K562 (cell line): ENCODE measurements around the gene RUNX1. TPM values are rescaled to one million over a fixed set of nuclear protein-coding genes. Genes with fewer than 3 reads are reported as not detected.

Experiments used
- ATAC-seq: fragments of 200-7000 bp; cut with Tn5 transposase; 3 replicates; pipeline ENCODE4 v1.9.1; 2020; ENCODE audit warnings: moderate library complexity
- BruUV-seq: library from RNA; stranded (reverse); fragments of 400-500 nt; replicated peaks from 2 replicates; lab custom pipeline; 2021; lab: Mats Ljungman, UMichigan
- CTCF ChIA-PET: fragments of 300-600 bp; formaldehyde crosslinking; extraction: SDS; loops from one replicate; lab custom pipeline; 2021; ENCODE audit warnings: low intra/inter-chr PET ratio; lab: Yijun Ruan, JAX
- POLR2A ChIA-PET: fragments of 300-600, 350-650 bp; sonication (Branson Sonifier 250); formaldehyde crosslinking; extraction: SDS; loops from one replicate; lab custom pipeline; 2021; ENCODE audit warnings: antibody characterized with exemption, inconsistent platforms; lab: Yijun Ruan, JAX
- DNase-seq, 4 experiments: peaks; one replicate each; pipeline versions ENCODE4 v3.0.0 to v3.0.0-alpha.2; 2011 to 2018; ENCODE audit warnings: low spot score in 3 of 4, mixed read lengths in 3 of 4; ENCODE audit errors: extremely low read depth in 1 of 4
- FAIRE-seq: peaks from 2 replicates; lab custom pipeline; 2011; peaks lifted over from hg19 to GRCh38; lab: Jason Lieb, UNC
- H2AFZ ChIP-seq: 2 replicates; pipeline ENCODE4 v1.6.0; 2011; ENCODE audit warnings: low read depth, low read length, control low read depth, inconsistent platforms
- H3K27ac ChIP-seq: fragments of 200-600 bp; 3 replicates; pipeline ENCODE4 v1.8.0; 2011; ENCODE audit warnings: low read depth, mild to moderate bottlenecking, control low read depth, inconsistent platforms, low read length, moderate library complexity, mixed read lengths; ENCODE audit errors: extremely low read depth
- H3K27me3 ChIP-seq, 2 experiments: fragments of 300-600 bp in 1 of 2; 2 replicates in 1 of 2; 3 replicates in 1 of 2; pipeline versions ENCODE4 v1.6.0 to v1.8.0; 2011; ENCODE audit warnings: inconsistent platforms in 2 of 2, low read length in 2 of 2, mild to moderate bottlenecking in 1 of 2, mixed read lengths in 1 of 2, moderate library complexity in 1 of 2; ENCODE audit not compliant: control insufficient read depth in 2 of 2, insufficient read depth in 2 of 2
- H3K36me3 ChIP-seq: fragments of 300-600 bp; 3 replicates; pipeline ENCODE4 v1.8.0; 2011; ENCODE audit warnings: mild to moderate bottlenecking, low read length, inconsistent platforms; ENCODE audit not compliant: control insufficient read depth, insufficient read depth
- H3K4me1 ChIP-seq, 2 experiments: fragments of 200-600 bp in 1 of 2; replicated peaks in 1 of 2; 2 replicates in 1 of 2; 3 replicates in 1 of 2; pipeline versions ENCODE4 v1.5.1 to v1.8.0; 2011; ENCODE audit warnings: inconsistent platforms in 2 of 2, low read length in 2 of 2, mild to moderate bottlenecking in 1 of 2, mixed read lengths in 1 of 2, moderate library complexity in 1 of 2; ENCODE audit not compliant: control insufficient read depth in 2 of 2, insufficient read depth in 2 of 2
- H3K4me2 ChIP-seq: 2 replicates; pipeline ENCODE4 v1.6.1; 2011; ENCODE audit warnings: low read length, control low read depth, inconsistent platforms, mixed read lengths; ENCODE audit not compliant: insufficient read depth
- H3K4me3 ChIP-seq: fragments of 200-600 bp; sonication (generic), shearing (Covaris generic); 2 replicates; pipeline ENCODE4 v1.5.1; 2016; ENCODE audit warnings: control low read depth, inconsistent platforms
- H3K79me2 ChIP-seq: fragments of 200-600 bp; 3 replicates; pipeline ENCODE4 v1.8.0; 2011; ENCODE audit warnings: low read length, inconsistent platforms; ENCODE audit not compliant: control insufficient read depth, insufficient read depth
- H3K9ac ChIP-seq, 2 experiments: 2 replicates each; pipeline versions ENCODE4 v1.6.0 to v1.6.1; 2011; ENCODE audit warnings: low read depth in 2 of 2, low read length in 2 of 2, control low read depth in 1 of 2, inconsistent platforms in 1 of 2, mild to moderate bottlenecking in 1 of 2, mixed read lengths in 1 of 2; ENCODE audit not compliant: insufficient read depth in 1 of 2
- H3K9me1 ChIP-seq: one replicate; pipeline ENCODE4 v1.6.0; 2011; ENCODE audit warnings: inconsistent platforms, mild to moderate bottlenecking, low read length, moderate library complexity; ENCODE audit not compliant: control insufficient read depth, insufficient read depth
- H3K9me3 ChIP-seq: replicated peaks from 2 replicates; pipeline ENCODE4 v1.5.1; 2011; ENCODE audit warnings: low read depth, low read length, inconsistent platforms; ENCODE audit not compliant: control insufficient read depth, insufficient read depth
- H4K20me1 ChIP-seq: replicated peaks from 2 replicates; pipeline ENCODE4 v1.6.1; 2011; ENCODE audit warnings: low read length, inconsistent platforms, mixed read lengths; ENCODE audit not compliant: control insufficient read depth, insufficient read depth
- CBX3 ChIP-seq, 2 experiments: IDR thresholded peaks; 1 replicate in 1 of 2; 2 replicates in 1 of 2; pipeline ENCODE4 v1.6.1; 2012; ENCODE audit warnings: inconsistent platforms in 2 of 2, low read length in 2 of 2, borderline replicate concordance in 1 of 2, control low read depth in 1 of 2
- ELF1 ChIP-seq: fragments of 200-800 bp; sonication (Bioruptor generic); IDR thresholded peaks from 2 replicates; pipeline ENCODE4 v1.6.1; 2016; ENCODE audit warnings: missing genetic modification characterization, missing compliant biosample characterization
- HSF4 ChIP-seq: fragments of 250-450 bp; sonication (Bioruptor Pico); IDR thresholded peaks from 2 replicates; pipeline ENCODE4 v2.1.2; 2022; ENCODE audit warnings: mild to moderate bottlenecking, moderate library complexity, borderline replicate concordance
- JUN ChIP-seq, 2 experiments: sonication (generic) in 1 of 2; formaldehyde crosslinking in 1 of 2; IDR thresholded peaks; 2 replicates each; pipeline versions ENCODE4 v1.6.1 to v1.8.0; 2012 to 2022; ENCODE audit warnings: borderline replicate concordance in 2 of 2, mild to moderate bottlenecking in 2 of 2, improper control_type of control experiment in 1 of 2, low read depth in 1 of 2, low read length in 1 of 2, missing genetic modification reagents in 1 of 2
- KAT8 ChIP-seq: fragments of 450-650 bp; IDR thresholded peaks from 2 replicates; pipeline ENCODE4 v1.6.1; 2016; ENCODE audit warnings: low read depth, mild to moderate bottlenecking
- MIER1 ChIP-seq: fragments of 450-650 bp; IDR thresholded peaks from 2 replicates; pipeline ENCODE4 v1.6.1; 2016; ENCODE audit warnings: antibody characterized with exemption, mild to moderate bottlenecking, low read depth
- WGBS: fragments of 100-300 bp; shearing (Covaris generic); methylation state at CpG from one replicate; pipeline ENCODE4 v1.1.6; 2016; ENCODE audit warnings: low coverage, mixed read lengths; ENCODE audit not compliant: insufficient coverage; ENCODE audit errors: missing lambda C conversion rate; 5-methylcytosine and 5-hydroxymethylcytosine counted together
- in situ Hi-C: fragments of 300-500 bp; cut with MboI; formaldehyde crosslinking; loops from 4 replicates; pipeline ENCODE4 v1.15.0; 2018; ENCODE audit warnings: inconsistent platforms, mixed read lengths
- intact Hi-C: fragments of 100-400 bp; cut with micrococcal nuclease; formaldehyde crosslinking; loops from 2 replicates; pipeline ENCODE4 v1.14.2; 2022
- polyA plus RNA-seq, 8 experiments: library from polyadenylated mRNA; depleted of rRNA in 4 of 8; stranded (reverse) in 5 of 8; unstranded in 3 of 8; fragments of >200 nt; fragmentation: Nextera tagmentation in 2 of 8; fragmentation: Illumina TruSeq in 1 of 8; extraction: Ambion mirVana in 2 of 8; extraction: Trizol in 1 of 8; gene quantifications; 2 replicates each; pipeline versions ENCODE4 v1.2.1 to v1.2.3, GENCODE V29; 2011 to 2014; ENCODE audit warnings: inconsistent platforms in 1 of 8, missing spikeins in 1 of 8
- total RNA-seq, 7 experiments: library from RNA; depleted of rRNA in 6 of 7; stranded (reverse); fragments of >200 nt in 6 of 7; fragmentation: Illumina TruSeq in 2 of 7; extraction: Trizol in 2 of 7; gene quantifications; 2 replicates each; pipeline versions ENCODE4 v1.2.1 to v1.2.3, GENCODE V29; 2011 to 2021; ENCODE audit warnings: low replicate concordance in 1 of 7
- TF ChIP-seq, protein P1 (sequence below), 2 experiments: fragments of 200-800 bp in 1 of 2; sonication (Bioruptor generic) in 1 of 2; sonication (generic) in 1 of 2; formaldehyde crosslinking in 1 of 2; IDR thresholded peaks in 1 of 2; conservative IDR thresholded peaks in 1 of 2; 2 replicates each; pipeline versions ENCODE4 v1.5.0 to v1.6.1; 2016 to 2020; ENCODE audit warnings: missing compliant biosample characterization in 1 of 2, missing genetic modification characterization in 1 of 2, missing genetic modification reagents in 1 of 2
- TF ChIP-seq, protein P2 (sequence below), 2 experiments: fragments of 450-650 bp; IDR thresholded peaks; 2 replicates each; pipeline ENCODE4 v1.6.1; 2016
- TF ChIP-seq, protein P3 (sequence below), 2 experiments: IDR thresholded peaks; 2 replicates each; pipeline ENCODE4 v1.6.1; 2011; ENCODE audit warnings: borderline replicate concordance in 1 of 2, control low read depth in 1 of 2, low read depth in 1 of 2, low read length in 1 of 2, mild to moderate bottlenecking in 1 of 2, mixed read lengths in 1 of 2, moderate library complexity in 1 of 2; ENCODE audit not compliant: insufficient read depth in 1 of 2, insufficient read length in 1 of 2, poor library complexity in 1 of 2, severe bottlenecking in 1 of 2; ENCODE audit errors: extremely low read depth in 1 of 2
- TF ChIP-seq, protein P4 (sequence below): fragments of 450-650 bp; IDR thresholded peaks from 2 replicates; pipeline ENCODE4 v1.7.0; 2016; ENCODE audit warnings: borderline replicate concordance
- TF ChIP-seq, protein P5 (sequence below): sonication (generic); formaldehyde crosslinking; IDR thresholded peaks from 2 replicates; pipeline ENCODE4 v1.8.0; 2022; ENCODE audit warnings: mild to moderate bottlenecking, missing genetic modification reagents, borderline replicate concordance

The RUNX1 gene
- total and polyA plus RNA-seq, 9 of the 15 experiments (the other 6 are each of a cell fraction or from before 2014, with no cell fraction given), result 2.2 to 68.6 (median 17.8) TPM

DNA sequence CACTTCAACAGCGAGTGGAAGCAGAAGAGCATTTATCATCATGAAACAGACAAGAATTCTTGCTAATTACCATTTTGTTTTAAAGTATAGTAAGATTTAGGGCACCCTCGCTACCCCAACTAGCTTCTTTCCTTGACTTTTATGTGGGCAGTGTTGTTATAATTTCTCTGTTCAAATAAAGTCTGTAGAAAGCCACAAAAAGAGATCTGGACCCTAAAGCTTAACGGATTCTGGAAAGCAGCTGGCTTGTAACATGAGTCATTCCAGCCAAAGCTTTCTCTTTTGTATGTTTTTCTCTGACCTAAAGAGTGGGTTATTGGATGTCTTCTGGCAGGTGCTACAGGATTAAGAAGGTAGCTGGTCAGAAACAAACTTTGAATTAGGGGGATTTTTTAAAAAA, 37.4 kb downstream of the RUNX1 start:
- in situ Hi-C loops, result no loop called here
- POLR2A ChIA-PET, result interaction anchor here (1.0 kb wide), 1 partner anchor 10 kb away, joined by 5 read pairs; no protein-coding TSS in a partner anchor
- ATAC-seq (0 out of 3 replicates have a peak, but pooled peaks have one; percentile 19), FAIRE-seq (peak; percentile 60), DNase-seq (no peak)
- BruUV-seq, result no TSS peak
- CTCF ChIA-PET, result no interaction called here
- H3K9me3 ChIP-seq, result no peaks in the 10 kb centered on the region
- H3K9me1 ChIP-seq, result no peaks in the 10 kb centered on the region
- H4K20me1 ChIP-seq, result no peaks in the 10 kb centered on the region
- no peak overlapping the region for H3K27ac ChIP-seq
- intact Hi-C loops, result no loop called here
- H2AFZ ChIP-seq, result peak overlapping the region; percentile 27
- H3K79me2 ChIP-seq, result no peaks in the 10 kb centered on the region; the same call in 2 of the 3 replicates
- peaks cover 4 to 24% of the 10 kb centered on the region in 2 experiments for H3K4me1 ChIP-seq
- no peak overlapping the region for H3K4me3 ChIP-seq
- no peaks in the 10 kb centered on the region; a peak in 1 of 5 replicates for H3K27me3 ChIP-seq
- WGBS, result 20% methylated on average over 3 of the region's 3 CpGs
- H3K4me2 ChIP-seq, result no peak overlapping the region
- no peaks in the 10 kb centered on the region for H3K36me3 ChIP-seq
- no peak overlapping the region for H3K9ac ChIP-seq
- TF ChIP-seq JUN (IDR thresholded peaks at IDR 0.05; ENCODE audit: borderline replicate concordance, low read depth, low read length) (0 out of 2 replicates have a peak, but pooled peaks have one; percentile 9), JUN (CRISPR knock-in tag; IDR thresholded peaks at IDR 0.05; ENCODE audit: borderline replicate concordance) (no peak), HSF4 (CRISPR knock-in tag) (no peak), MIER1 (no peak), KAT8 (no peak), CBX3 (IDR thresholded peaks at IDR 0.05; ENCODE audit: borderline replicate concordance in 1 of 2, low read length in 2 of 2) (no peak), ELF1 (tag) (no peak)
- TF ChIP-seq, protein P1, sequence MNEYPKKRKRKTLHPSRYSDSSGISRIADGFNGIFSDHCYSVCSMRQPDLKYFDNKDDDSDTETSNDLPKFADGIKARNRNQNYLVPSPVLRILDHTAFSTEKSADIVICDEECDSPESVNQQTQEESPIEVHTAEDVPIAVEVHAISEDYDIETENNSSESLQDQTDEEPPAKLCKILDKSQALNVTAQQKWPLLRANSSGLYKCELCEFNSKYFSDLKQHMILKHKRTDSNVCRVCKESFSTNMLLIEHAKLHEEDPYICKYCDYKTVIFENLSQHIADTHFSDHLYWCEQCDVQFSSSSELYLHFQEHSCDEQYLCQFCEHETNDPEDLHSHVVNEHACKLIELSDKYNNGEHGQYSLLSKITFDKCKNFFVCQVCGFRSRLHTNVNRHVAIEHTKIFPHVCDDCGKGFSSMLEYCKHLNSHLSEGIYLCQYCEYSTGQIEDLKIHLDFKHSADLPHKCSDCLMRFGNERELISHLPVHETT (CRISPR knock-in tag; conservative IDR thresholded peaks at IDR 0.05 in 1 of 2, IDR thresholded peaks at IDR 0.05 in 1 of 2), result no peak
- TF ChIP-seq, protein P2, sequence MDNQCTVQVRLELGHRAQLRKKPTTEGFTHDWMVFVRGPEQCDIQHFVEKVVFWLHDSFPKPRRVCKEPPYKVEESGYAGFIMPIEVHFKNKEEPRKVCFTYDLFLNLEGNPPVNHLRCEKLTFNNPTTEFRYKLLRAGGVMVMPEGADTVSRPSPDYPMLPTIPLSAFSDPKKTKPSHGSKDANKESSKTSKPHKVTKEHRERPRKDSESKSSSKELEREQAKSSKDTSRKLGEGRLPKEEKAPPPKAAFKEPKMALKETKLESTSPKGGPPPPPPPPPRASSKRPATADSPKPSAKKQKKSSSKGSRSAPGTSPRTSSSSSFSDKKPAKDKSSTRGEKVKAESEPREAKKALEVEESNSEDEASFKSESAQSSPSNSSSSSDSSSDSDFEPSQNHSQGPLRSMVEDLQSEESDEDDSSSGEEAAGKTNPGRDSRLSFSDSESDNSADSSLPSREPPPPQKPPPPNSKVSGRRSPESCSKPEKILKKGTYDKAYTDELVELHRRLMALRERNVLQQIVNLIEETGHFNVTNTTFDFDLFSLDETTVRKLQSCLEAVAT (IDR thresholded peaks at IDR 0.05), result no peak
- TF ChIP-seq, protein P3, sequence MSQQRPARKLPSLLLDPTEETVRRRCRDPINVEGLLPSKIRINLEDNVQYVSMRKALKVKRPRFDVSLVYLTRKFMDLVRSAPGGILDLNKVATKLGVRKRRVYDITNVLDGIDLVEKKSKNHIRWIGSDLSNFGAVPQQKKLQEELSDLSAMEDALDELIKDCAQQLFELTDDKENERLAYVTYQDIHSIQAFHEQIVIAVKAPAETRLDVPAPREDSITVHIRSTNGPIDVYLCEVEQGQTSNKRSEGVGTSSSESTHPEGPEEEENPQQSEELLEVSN (IDR thresholded peaks at IDR 0.05; ENCODE audit: borderline replicate concordance in 1 of 2, extremely low read depth in 1 of 2, insufficient read depth in 1 of 2, insufficient read length in 1 of 2, low read depth in 1 of 2, low read length in 1 of 2, poor library complexity in 1 of 2, severe bottlenecking in 1 of 2), result no peak
- TF ChIP-seq, protein P4, sequence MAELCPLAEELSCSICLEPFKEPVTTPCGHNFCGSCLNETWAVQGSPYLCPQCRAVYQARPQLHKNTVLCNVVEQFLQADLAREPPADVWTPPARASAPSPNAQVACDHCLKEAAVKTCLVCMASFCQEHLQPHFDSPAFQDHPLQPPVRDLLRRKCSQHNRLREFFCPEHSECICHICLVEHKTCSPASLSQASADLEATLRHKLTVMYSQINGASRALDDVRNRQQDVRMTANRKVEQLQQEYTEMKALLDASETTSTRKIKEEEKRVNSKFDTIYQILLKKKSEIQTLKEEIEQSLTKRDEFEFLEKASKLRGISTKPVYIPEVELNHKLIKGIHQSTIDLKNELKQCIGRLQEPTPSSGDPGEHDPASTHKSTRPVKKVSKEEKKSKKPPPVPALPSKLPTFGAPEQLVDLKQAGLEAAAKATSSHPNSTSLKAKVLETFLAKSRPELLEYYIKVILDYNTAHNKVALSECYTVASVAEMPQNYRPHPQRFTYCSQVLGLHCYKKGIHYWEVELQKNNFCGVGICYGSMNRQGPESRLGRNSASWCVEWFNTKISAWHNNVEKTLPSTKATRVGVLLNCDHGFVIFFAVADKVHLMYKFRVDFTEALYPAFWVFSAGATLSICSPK, result no peak
- TF ChIP-seq, protein P5, sequence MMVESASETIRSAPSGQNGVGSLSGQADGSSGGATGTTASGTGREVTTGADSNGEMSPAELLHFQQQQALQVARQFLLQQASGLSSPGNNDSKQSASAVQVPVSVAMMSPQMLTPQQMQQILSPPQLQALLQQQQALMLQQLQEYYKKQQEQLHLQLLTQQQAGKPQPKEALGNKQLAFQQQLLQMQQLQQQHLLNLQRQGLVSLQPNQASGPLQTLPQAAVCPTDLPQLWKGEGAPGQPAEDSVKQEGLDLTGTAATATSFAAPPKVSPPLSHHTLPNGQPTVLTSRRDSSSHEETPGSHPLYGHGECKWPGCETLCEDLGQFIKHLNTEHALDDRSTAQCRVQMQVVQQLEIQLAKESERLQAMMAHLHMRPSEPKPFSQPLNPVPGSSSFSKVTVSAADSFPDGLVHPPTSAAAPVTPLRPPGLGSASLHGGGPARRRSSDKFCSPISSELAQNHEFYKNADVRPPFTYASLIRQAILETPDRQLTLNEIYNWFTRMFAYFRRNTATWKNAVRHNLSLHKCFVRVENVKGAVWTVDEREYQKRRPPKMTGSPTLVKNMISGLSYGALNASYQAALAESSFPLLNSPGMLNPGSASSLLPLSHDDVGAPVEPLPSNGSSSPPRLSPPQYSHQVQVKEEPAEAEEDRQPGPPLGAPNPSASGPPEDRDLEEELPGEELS (CRISPR knock-in tag), result no peak
